C4-2B (cell line): Measurements from ENCODE around the gene CENPP.

ENCODE experiments used
- ZFX ChIP-seq: fragments of 450-650 bp; IDR thresholded peaks from 2 replicates; pipeline ENCODE4 v1.6.1; 2017
- TF ChIP-seq, protein P1 (sequence below): fragments of 450-650 bp; conservative IDR thresholded peaks from 2 replicates; pipeline ENCODE4 v1.5.1; 2017; ENCODE audit warnings: mild to moderate bottlenecking

DNA sequence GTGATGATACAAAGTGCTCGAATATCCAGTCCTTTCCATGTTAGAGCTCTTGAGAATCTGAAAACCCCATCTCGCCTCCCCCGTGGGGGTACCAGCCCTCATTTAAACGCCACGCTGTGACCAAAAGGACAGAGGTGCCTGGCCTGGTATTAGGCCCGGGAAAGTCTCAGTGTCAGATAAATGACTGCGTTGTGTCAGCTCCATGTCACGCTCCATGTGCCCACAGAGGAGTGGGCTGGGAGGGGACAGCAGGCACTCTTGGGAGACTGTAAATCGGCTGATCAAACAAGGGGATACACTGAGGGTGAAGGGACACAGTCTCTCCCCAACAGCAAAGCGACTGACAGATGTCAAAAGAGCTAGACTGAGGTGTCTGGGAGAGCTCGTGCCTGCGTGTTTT lies 275.7 kb downstream of the CENPP start:
- TF ChIP-seq, protein P1, sequence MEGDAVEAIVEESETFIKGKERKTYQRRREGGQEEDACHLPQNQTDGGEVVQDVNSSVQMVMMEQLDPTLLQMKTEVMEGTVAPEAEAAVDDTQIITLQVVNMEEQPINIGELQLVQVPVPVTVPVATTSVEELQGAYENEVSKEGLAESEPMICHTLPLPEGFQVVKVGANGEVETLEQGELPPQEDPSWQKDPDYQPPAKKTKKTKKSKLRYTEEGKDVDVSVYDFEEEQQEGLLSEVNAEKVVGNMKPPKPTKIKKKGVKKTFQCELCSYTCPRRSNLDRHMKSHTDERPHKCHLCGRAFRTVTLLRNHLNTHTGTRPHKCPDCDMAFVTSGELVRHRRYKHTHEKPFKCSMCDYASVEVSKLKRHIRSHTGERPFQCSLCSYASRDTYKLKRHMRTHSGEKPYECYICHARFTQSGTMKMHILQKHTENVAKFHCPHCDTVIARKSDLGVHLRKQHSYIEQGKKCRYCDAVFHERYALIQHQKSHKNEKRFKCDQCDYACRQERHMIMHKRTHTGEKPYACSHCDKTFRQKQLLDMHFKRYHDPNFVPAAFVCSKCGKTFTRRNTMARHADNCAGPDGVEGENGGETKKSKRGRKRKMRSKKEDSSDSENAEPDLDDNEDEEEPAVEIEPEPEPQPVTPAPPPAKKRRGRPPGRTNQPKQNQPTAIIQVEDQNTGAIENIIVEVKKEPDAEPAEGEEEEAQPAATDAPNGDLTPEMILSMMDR: no peak
- no peak for TF ChIP-seq ZFX
